AG08396 (cell line): Measurements from ENCODE around the gene MAP2K5.

Experiments used
- DNase-seq: peaks from one replicate; pipeline ENCODE4 v3.0.0; 2012; ENCODE audit warnings: low spot score, mixed read lengths

MAP2K5 gene

DNA sequence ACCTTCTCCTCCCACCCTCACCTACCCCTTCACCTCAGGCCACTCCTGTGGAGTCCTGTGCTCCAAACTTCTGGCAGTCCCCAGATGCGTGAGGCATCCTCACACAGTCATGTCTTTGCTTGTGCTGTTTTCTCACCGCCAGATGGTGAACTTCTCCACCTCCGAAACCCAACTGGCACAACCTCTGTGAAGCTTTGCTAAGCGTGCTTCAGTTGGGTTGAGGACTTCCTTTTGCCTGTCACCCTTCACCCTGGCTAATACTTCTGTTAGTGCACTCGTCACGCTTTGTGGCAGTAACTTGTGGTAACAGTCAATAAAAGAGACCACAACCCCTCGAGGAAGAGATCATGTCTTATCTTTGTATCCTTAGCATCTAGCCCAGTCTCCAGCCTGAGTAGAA lies 240.8 kb downstream of the MAP2K5 start:
- no peak for DNase-seq

DNA sequence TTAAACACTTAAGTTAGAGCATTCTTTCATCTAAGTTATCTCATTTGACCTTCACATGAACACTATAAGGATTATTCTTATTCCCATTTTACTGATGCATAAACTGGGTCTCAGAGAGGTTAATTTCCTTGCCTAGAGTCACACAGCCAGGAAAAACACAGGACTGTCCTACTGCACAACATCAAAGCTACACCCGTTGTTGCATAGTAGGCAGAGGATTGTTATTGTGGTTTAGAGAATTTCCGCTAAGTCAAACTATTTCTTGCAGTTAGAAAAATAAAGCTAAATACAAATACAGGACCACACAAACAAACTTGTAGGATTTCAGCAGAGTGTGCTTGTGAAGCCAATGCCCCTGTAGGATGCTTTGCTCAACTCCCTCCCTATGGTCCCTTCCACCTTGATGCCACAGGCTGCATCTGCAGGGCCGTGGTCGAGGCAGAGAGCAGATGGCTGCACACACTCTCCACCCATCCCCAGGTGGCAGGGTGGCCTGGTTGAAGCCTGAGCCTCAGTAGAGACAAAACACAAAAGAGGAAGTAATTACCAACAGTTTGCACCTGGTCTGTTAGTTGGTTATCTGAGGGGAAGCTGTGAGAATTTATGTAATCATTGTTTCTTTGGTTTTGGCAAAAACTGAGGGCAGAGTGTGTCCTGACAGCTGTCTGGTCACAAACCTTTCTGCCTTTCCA lies 241.7 kb downstream of the MAP2K5 start:
- no peak for DNase-seq

GRCh38 chr15:67784856-67785430 lies 242.4 kb downstream of the MAP2K5 start:
- DNase-seq = no peak

GRCh38 chr15:67785431-67785830 lies 242.9 kb downstream of the MAP2K5 start:
- no peak for DNase-seq

GRCh38 chr15:67786646-67787045 lies 244.1 kb downstream of the MAP2K5 start:
- DNase-seq = no peak

- DNase-seq = no peak
These were observed 246.5 kb downstream of the MAP2K5 start for GRCh38 chr15:67788986-67789385.

GRCh38 chr15:67790610-67791319 lies 248.3 kb downstream of the MAP2K5 start:
- no peak for DNase-seq

GRCh38 chr15:67792250-67792942 lies 249.9 kb downstream of the MAP2K5 start:
- DNase-seq = no peak

DNA sequence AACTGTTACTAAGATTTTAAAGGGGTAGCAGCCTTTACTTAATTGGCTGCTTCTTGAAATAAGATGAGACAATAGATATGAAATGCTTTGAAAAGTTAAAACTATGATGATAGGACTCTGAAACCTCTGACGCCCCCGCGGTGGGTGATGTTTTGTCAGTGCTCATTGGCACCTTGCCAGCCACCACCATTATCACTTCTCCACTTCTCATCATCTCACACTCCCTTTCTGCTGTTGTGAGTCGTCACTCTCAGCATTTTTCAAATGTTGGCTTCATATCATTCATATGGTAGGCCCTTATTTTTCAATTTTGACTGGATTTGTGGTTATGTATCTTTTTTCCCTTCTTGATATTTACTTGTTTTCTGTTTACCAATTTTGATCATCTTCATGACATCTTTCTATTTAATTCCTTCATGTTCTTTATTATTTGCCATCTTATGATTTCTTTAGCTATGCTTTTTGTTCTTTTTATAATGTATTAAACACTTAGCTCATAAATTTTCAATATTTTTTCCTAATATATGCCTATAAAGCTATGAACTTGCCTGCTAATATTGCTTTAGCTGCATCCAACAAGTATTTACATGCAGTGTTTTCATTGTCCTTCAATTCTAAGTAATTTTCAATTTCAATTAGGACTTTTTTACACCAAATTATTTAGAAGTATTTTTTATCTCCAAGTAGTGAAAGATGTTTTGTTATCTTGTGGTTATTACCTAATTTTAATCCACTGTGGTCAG lies 252.5 kb downstream of the MAP2K5 start:
- no peak for DNase-seq

- no peak for DNase-seq
These were observed 254.0 kb downstream of the MAP2K5 start for GRCh38 chr15:67796196-67797127.

DNA sequence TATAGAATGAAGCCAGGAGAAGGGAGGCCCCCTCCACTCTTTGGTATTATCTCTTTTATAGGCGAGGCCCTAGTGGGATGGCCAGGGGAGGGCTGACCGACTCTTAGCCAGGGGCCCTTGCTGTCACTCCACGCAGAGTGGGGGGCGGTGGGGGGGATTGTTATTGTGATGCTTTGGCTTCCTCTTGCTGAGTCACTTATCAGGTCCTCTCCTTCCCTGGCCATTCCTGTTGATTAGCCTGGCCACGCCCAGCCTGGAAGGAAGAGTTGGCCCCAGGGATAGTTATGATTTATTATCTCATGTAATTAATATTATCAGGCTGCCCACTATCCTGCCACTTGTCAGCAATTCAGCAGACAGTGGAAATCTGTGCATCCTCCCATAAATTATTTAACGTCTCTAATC lies 257.3 kb downstream of the MAP2K5 start:
- DNase-seq = no peak

- DNase-seq = no peak
These were observed 258.6 kb downstream of the MAP2K5 start for GRCh38 chr15:67801142-67801541.

DNA sequence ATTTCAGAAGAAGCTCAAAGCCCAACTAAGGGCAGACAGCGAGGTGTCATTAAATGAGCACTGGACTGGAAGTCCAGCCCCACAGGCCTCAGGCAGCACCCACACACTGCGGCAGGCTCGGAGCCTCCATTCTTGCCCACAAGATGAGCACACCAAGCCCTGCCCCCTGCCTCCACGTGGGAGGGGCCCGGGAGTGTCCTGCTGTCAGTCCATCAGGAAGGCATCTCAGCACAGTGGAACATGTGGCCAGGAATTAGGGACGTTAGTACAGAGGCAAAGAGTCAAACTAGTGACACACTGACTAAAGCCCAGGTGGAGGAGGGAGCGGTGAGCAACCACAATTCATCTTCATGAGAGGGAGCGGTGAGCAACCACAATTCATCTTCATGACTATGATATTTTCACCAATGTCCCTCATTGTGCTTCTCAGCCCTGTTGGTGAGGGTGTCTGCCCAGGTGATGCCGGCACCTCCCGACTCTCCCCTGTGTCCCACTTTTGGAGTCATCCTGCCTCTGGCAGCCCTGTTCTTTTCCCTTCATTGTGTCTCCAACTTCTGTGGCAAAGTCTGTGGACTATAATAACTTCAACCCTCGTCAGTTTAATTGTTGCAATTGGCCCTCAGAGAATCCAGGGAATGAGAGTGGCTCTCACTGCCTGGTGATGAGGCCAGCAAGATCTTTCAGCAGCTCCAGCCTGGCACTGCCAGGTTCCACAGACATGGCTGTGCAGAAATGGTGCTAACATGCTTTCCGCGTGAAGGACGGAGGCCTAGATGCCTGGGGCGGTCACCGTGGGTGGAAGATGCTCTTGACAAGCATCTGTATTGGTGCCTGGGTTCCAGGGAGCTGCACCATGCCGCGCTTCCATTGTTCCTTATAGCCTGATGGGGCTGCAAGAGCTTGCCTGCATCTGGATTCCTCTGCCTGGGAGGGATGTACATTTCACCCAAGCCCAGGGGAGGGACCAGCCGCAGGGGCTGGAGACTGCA lies 259.7 kb downstream of the MAP2K5 start:
- no peak for DNase-seq

DNA sequence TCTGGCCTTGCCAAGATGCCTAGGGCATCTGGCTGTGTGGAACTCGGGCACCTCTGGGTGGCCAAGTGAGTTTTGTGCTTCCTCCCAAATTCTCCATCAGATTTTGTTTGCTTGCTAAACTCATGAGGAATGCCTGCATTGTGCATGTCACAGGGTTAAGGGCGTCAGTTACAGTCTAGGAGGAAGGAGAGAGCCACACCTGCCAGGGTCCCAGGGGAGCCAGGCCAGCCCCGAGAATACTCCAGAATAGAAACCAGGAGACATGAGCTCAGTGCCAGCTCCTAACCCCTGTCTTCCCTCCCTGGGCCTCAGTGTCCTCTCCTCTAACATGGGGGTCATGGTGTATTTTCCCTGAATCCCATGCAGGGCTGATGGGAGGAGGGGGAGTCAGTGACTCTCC lies 260.8 kb downstream of the MAP2K5 start:
- no peak for DNase-seq

DNA sequence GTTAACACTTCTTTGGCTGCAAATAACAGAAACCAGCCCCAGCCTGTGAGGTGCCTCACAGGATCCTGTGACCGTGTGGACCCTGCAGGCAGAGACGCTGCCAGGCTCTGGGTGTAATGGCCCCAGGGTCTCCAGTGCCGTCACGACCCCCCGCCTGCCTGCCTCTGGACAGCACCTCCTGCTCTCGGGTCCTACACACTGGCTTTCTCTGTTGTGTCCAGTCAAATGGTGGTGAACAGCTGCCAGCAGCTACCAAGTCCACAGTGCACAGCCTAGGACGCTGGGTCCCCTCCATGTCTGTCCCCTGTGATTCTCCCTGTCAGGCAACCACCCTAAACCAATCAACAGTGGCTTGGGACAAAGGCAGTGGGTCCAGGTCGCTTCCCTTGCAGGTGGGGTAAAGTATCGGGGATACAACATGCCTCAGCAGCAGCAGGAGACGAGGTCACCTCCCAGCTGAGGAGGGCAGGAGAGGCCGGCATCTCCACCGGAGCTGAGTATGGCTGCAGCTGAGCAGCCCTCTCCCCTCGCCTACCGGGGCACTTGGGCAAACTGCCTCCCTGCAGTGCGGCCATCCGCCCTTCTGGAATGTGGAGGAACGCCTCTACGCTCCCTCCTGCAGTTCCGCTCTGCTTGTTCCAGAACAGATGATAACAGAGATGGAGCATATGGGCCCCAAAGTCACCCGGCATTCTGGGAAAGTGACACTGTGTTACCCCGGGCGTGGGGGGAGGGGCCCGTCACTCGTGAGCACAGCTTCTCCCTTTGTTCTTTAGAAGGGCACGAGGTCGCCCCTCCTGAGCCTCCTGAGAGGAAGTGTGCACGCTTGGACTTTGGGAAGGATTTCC lies 261.7 kb downstream of the MAP2K5 start:
- no peak for DNase-seq

DNA sequence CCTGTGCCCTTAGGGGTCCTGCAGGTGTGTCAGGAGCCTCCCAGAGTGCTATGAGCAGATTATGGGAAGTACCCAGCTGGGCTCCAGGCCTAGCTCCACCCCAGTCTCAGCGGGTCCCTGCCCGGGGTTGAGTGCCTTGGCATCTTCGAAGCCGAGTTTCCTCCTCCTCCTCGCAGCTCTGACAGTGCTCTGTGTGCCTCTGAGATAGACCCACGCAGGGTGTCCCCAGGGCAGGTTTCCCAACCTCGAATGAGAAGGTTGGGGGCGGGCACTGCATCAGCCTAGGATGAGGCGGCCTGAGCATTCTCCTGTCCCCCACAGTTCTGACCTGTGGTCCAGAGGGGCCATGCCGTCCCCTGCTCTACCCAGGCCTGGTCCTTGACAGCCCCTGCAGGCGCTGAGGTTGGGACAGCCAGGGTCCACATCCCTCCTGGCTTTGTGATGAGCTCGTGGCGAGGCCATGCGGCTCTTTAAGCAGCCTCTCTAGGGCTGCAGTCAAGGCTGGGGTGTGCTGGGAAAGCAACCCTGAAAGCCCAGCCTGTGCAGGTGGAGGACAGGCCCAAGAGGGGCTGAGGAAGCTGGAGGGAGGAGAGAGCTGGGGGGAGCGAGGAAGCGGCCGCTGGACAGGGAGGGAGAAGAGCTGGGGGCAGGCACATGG lies 262.6 kb downstream of the MAP2K5 start:
- no peak for DNase-seq

DNA sequence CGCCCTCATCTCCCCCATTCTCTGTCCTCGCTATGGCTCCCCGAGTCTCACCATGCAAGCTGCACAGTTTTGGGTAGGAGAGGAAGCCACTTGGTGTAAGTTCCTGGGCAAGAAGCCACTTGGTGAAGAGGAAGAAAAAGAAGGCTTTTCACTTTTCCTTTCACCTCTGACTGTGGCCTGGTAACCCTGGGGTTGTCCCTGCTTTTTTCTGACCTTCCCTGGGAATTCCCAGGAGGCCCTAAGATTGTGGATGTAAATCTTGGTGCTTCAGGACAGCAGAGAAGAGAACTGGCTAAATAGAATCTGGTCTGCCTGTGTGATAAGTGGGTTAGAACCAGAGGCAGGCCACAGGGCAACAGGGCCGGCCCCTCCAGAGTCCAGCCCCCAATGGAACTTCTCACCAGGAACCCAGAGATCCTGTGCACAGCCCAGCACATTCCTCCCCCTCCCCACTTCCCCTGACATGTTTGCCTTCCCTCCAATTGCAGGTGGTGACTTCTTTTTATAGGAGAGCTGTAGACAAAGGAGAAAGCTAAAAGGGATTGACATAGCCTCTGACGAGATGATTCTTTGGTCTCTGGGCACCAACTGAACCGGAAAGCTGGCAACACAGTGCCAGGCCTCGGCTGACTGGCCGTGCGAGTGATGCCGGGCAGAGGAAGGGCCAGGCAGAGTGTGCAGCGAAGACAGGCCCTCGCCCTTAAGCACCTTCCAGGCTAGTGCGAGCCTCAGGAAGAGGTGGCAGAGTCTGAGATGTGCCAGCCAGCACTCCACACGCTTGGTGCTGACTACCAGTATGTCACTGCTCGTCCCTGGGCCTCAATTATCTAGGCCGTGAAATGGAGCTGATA lies 263.4 kb downstream of the MAP2K5 start:
- DNase-seq = no peak
